WTC11 (cell line): ENCODE measurements around the gene NOS1. TPM values are rescaled to one million over a fixed set of nuclear protein-coding genes. Genes with fewer than 3 reads are reported as not detected.

Source experiments
- CDX4 ChIP-seq: fragments of 250-450 bp; sonication (Bioruptor Pico); IDR thresholded peaks from 2 replicates; pipeline ENCODE4 v1.9.0; 2021; ENCODE audit warnings: moderate library complexity, mild to moderate bottlenecking, inconsistent platforms, borderline replicate concordance
- ESRRA ChIP-seq: sonication (generic); formaldehyde crosslinking; IDR thresholded peaks from 2 replicates; pipeline ENCODE4 v1.8.1; 2022; ENCODE audit warnings: mild to moderate bottlenecking, missing genetic modification reagents, borderline replicate concordance
- ETV6 ChIP-seq: sonication (generic); formaldehyde crosslinking; IDR thresholded peaks from 2 replicates; pipeline ENCODE4 v1.8.1; 2022; ENCODE audit warnings: mild to moderate bottlenecking, missing genetic modification reagents
- GTF2I ChIP-seq: fragments of 250-450 bp; sonication (Bioruptor Pico); conservative IDR thresholded peaks from 2 replicates; pipeline ENCODE4 v1.4.0; 2021; ENCODE audit warnings: mild to moderate bottlenecking
- HMGXB4 ChIP-seq: sonication (generic); formaldehyde crosslinking; IDR thresholded peaks from 2 replicates; pipeline ENCODE4 v1.8.1; 2023; ENCODE audit warnings: mild to moderate bottlenecking, moderate library complexity, missing genetic modification reagents
- JUN ChIP-seq: sonication (generic); formaldehyde crosslinking; IDR thresholded peaks from 2 replicates; pipeline ENCODE4 v1.8.0; 2023; ENCODE audit warnings: mild to moderate bottlenecking, missing genetic modification reagents
- MLX ChIP-seq: sonication (generic); formaldehyde crosslinking; IDR thresholded peaks from 2 replicates; pipeline ENCODE4 v1.8.1; 2023; ENCODE audit warnings: mild to moderate bottlenecking, missing genetic modification reagents, moderate library complexity
- NFE2L1 ChIP-seq: sonication (generic); formaldehyde crosslinking; IDR thresholded peaks from 2 replicates; pipeline ENCODE4 v1.8.1; 2023; ENCODE audit warnings: missing genetic modification reagents
- NR3C1 ChIP-seq: sonication (generic); formaldehyde crosslinking; conservative IDR thresholded peaks from 2 replicates; pipeline ENCODE4 v1.8.1; 2023; ENCODE audit warnings: low read depth, mild to moderate bottlenecking, missing genetic modification reagents
- TCF7 ChIP-seq: sonication (generic); formaldehyde crosslinking; IDR thresholded peaks from 2 replicates; pipeline ENCODE4 v1.8.0; 2022; ENCODE audit warnings: mild to moderate bottlenecking, low read depth, missing genetic modification reagents, moderate library complexity
- TEAD1 ChIP-seq: sonication (generic); formaldehyde crosslinking; IDR thresholded peaks from 2 replicates; pipeline ENCODE4 v1.8.0; 2022; ENCODE audit warnings: mild to moderate bottlenecking, missing genetic modification reagents
- ZNF138 ChIP-seq: sonication (generic); formaldehyde crosslinking; conservative IDR thresholded peaks from 2 replicates; pipeline ENCODE4 v1.8.1; 2022; ENCODE audit warnings: mild to moderate bottlenecking, moderate library complexity, missing genetic modification reagents
- ZNF317 ChIP-seq: sonication (generic); formaldehyde crosslinking; IDR thresholded peaks from 2 replicates; pipeline ENCODE4 v1.8.1; 2023; ENCODE audit warnings: low read depth, mild to moderate bottlenecking, moderate library complexity, missing genetic modification reagents, borderline replicate concordance
- total RNA-seq: library from RNA; stranded (reverse); gene quantifications from 3 replicates; pipeline ENCODE4 v1.2.3, GENCODE V29; 2021
- TF ChIP-seq, protein P1 (sequence below): sonication (generic); formaldehyde crosslinking; conservative IDR thresholded peaks from 2 replicates; pipeline ENCODE4 v1.8.1; 2023; ENCODE audit warnings: mild to moderate bottlenecking, low read depth, missing genetic modification reagents, moderate library complexity
- TF ChIP-seq, protein P2 (sequence below): sonication (generic); formaldehyde crosslinking; IDR thresholded peaks from 2 replicates; pipeline ENCODE4 v1.8.1; 2022; ENCODE audit warnings: missing genetic modification reagents, borderline replicate concordance
- TF ChIP-seq, protein P3 (sequence below): fragments of 250-450 bp; sonication (Bioruptor Pico); conservative IDR thresholded peaks from 2 replicates; pipeline ENCODE4 v1.9.0; 2021; ENCODE audit warnings: mild to moderate bottlenecking
- TF ChIP-seq, protein P4 (sequence below): fragments of 250-450 bp; sonication (Bioruptor Pico); IDR thresholded peaks from 2 replicates; pipeline ENCODE4 v1.9.0; 2021; ENCODE audit warnings: mild to moderate bottlenecking
- TF ChIP-seq, protein P5 (sequence below): sonication (generic); formaldehyde crosslinking; IDR thresholded peaks from 2 replicates; pipeline ENCODE4 v1.8.0; 2022; ENCODE audit warnings: mild to moderate bottlenecking, missing genetic modification reagents
- TF ChIP-seq, protein P6 (sequence below): sonication (generic); formaldehyde crosslinking; IDR thresholded peaks from 2 replicates; pipeline ENCODE4 v1.8.0; 2022; ENCODE audit warnings: missing genetic modification reagents
- TF ChIP-seq, protein P7 (sequence below): sonication (generic); formaldehyde crosslinking; IDR thresholded peaks from 2 replicates; pipeline ENCODE4 v1.8.0; 2022; ENCODE audit warnings: mild to moderate bottlenecking, missing genetic modification reagents

Gene NOS1
- total RNA-seq, 1 experiment from 2014 or later: 4.5 TPM

DNA sequence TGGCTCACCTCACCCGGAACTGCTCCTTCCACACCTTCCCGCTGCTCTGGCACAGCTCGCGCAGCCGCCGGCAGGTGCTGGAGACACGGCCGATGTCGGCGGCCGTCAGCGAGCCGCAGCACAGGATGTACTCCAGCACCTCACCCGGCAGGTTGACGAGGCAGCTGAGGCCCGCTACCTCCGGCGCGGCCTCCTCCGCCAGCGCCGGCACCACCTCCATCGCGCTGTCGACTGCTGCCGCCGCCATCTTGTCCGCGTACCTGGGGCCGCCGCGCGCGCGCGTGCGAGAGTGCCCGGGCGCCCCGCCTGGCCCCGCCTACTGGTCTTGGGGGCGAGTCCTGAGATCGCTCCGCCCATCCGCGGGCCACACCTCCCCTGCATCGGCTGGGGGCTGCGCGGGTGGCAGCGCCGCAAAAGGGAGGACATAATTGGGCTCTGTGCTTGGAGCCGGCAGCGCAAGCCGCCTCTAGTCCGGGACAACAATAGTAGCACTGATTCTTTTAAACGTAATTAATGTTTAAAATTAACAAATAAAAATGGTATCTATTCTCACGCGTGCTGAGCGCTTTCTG, 171.1 kb downstream of the NOS1 start, which contains the start of gene FBXO21 (continued):
- TF ChIP-seq, protein P1, sequence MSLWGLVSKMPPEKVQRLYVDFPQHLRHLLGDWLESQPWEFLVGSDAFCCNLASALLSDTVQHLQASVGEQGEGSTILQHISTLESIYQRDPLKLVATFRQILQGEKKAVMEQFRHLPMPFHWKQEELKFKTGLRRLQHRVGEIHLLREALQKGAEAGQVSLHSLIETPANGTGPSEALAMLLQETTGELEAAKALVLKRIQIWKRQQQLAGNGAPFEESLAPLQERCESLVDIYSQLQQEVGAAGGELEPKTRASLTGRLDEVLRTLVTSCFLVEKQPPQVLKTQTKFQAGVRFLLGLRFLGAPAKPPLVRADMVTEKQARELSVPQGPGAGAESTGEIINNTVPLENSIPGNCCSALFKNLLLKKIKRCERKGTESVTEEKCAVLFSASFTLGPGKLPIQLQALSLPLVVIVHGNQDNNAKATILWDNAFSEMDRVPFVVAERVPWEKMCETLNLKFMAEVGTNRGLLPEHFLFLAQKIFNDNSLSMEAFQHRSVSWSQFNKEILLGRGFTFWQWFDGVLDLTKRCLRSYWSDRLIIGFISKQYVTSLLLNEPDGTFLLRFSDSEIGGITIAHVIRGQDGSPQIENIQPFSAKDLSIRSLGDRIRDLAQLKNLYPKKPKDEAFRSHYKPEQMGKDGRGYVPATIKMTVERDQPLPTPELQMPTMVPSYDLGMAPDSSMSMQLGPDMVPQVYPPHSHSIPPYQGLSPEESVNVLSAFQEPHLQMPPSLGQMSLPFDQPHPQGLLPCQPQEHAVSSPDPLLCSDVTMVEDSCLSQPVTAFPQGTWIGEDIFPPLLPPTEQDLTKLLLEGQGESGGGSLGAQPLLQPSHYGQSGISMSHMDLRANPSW (CRISPR knock-in tag): no peak
- TF ChIP-seq ZNF317 (CRISPR knock-in tag): no peak
- TF ChIP-seq, protein P2, sequence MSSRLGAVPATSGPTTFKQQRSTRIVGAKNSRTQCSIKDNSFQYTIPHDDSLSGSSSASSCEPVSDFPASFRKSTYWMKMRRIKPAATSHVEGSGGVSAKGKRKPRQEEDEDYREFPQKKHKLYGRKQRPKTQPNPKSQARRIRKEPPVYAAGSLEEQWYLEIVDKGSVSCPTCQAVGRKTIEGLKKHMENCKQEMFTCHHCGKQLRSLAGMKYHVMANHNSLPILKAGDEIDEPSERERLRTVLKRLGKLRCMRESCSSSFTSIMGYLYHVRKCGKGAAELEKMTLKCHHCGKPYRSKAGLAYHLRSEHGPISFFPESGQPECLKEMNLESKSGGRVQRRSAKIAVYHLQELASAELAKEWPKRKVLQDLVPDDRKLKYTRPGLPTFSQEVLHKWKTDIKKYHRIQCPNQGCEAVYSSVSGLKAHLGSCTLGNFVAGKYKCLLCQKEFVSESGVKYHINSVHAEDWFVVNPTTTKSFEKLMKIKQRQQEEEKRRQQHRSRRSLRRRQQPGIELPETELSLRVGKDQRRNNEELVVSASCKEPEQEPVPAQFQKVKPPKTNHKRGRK: no peak
- TF ChIP-seq, protein P3, sequence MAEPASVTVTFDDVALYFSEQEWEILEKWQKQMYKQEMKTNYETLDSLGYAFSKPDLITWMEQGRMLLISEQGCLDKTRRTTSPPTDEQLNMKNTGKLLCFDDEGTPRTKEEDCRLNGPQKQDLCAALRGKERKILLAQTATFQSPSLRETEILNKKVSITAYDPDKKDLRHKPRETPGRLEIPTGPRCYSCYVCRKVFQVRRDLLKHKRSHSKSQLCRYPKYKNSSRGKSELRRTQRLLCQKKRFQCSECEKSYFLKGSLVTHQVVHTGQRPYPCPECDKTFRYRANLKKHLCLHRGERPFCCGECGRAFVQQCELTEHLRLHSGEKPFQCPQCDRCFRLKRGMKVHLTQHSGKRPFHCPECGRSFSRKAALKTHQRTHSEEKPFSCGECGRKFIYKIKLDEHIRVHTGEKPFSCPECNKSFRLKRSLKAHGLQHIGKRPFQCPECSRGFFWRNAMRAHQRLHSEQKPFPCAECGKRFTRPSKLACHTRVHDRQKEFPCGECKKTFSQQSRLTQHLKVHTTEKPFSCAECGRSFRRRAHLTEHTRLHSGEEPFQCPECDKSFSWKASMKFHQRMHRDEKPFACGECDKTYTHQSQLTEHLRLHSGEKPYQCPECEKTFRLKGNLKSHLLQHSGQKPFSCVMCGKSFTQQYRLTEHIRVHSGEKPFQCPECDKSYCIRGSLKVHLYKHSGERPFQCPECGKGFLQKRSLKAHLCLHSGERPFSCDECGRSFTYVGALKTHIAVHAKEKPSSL: no peak
- TF ChIP-seq CDX4: no peak
- no peak for TF ChIP-seq TCF7 (CRISPR knock-in tag)
- 0 out of 2 replicates have a peak, but pooled peaks have one; percentile 13 for TF ChIP-seq NR3C1
- TF ChIP-seq, protein P4, sequence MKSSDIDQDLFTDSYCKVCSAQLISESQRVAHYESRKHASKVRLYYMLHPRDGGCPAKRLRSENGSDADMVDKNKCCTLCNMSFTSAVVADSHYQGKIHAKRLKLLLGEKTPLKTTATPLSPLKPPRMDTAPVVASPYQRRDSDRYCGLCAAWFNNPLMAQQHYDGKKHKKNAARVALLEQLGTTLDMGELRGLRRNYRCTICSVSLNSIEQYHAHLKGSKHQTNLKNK (CRISPR knock-in tag): no peak
- TF ChIP-seq MLX: no peak
- TF ChIP-seq ETV6 (CRISPR knock-in tag): peak; percentile 34; the same call in 1 of the 2 replicates
- TF ChIP-seq, protein P5, sequence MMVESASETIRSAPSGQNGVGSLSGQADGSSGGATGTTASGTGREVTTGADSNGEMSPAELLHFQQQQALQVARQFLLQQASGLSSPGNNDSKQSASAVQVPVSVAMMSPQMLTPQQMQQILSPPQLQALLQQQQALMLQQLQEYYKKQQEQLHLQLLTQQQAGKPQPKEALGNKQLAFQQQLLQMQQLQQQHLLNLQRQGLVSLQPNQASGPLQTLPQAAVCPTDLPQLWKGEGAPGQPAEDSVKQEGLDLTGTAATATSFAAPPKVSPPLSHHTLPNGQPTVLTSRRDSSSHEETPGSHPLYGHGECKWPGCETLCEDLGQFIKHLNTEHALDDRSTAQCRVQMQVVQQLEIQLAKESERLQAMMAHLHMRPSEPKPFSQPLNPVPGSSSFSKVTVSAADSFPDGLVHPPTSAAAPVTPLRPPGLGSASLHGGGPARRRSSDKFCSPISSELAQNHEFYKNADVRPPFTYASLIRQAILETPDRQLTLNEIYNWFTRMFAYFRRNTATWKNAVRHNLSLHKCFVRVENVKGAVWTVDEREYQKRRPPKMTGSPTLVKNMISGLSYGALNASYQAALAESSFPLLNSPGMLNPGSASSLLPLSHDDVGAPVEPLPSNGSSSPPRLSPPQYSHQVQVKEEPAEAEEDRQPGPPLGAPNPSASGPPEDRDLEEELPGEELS (CRISPR knock-in tag): peak; percentile 54; the same call in 1 of the 2 replicates
- TF ChIP-seq HMGXB4 (CRISPR knock-in tag): peak; percentile 63; the same call in 1 of the 2 replicates
- TF ChIP-seq NFE2L1 (CRISPR knock-in tag): 0 out of 2 replicates have a peak, but pooled peaks have one; percentile 64
- TF ChIP-seq JUN (CRISPR knock-in tag): no peak
- TF ChIP-seq ZNF138 (CRISPR knock-in tag): no peak
- TF ChIP-seq, protein P6, sequence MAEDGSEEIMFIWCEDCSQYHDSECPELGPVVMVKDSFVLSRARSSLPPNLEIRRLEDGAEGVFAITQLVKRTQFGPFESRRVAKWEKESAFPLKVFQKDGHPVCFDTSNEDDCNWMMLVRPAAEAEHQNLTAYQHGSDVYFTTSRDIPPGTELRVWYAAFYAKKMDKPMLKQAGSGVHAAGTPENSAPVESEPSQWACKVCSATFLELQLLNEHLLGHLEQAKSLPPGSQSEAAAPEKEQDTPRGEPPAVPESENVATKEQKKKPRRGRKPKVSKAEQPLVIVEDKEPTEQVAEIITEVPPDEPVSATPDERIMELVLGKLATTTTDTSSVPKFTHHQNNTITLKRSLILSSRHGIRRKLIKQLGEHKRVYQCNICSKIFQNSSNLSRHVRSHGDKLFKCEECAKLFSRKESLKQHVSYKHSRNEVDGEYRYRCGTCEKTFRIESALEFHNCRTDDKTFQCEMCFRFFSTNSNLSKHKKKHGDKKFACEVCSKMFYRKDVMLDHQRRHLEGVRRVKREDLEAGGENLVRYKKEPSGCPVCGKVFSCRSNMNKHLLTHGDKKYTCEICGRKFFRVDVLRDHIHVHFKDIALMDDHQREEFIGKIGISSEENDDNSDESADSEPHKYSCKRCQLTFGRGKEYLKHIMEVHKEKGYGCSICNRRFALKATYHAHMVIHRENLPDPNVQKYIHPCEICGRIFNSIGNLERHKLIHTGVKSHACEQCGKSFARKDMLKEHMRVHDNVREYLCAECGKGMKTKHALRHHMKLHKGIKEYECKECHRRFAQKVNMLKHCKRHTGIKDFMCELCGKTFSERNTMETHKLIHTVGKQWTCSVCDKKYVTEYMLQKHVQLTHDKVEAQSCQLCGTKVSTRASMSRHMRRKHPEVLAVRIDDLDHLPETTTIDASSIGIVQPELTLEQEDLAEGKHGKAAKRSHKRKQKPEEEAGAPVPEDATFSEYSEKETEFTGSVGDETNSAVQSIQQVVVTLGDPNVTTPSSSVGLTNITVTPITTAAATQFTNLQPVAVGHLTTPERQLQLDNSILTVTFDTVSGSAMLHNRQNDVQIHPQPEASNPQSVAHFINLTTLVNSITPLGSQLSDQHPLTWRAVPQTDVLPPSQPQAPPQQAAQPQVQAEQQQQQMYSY (CRISPR knock-in tag): no peak
- no peak for TF ChIP-seq GTF2I (CRISPR knock-in tag)
- peak; percentile 60; the same call in 1 of the 2 replicates for TF ChIP-seq TEAD1 (CRISPR knock-in tag)
- TF ChIP-seq ESRRA: peak; percentile 64; the same call in 1 of the 2 replicates
- TF ChIP-seq, protein P7, sequence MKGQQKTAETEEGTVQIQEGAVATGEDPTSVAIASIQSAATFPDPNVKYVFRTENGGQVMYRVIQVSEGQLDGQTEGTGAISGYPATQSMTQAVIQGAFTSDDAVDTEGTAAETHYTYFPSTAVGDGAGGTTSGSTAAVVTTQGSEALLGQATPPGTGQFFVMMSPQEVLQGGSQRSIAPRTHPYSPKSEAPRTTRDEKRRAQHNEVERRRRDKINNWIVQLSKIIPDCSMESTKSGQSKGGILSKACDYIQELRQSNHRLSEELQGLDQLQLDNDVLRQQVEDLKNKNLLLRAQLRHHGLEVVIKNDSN (CRISPR knock-in tag): no peak
